GM18858 (cell line): Measurements from ENCODE around the gene RAB11A.

ENCODE experiments used
- ATAC-seq: cut with Tn5 transposase; IDR thresholded peaks from one replicate; pipeline ENCODE4 v1.9.1; 2021; ENCODE audit not compliant: unreplicated experiment

RAB11A gene

GRCh38 chr15:65914981-65915925, 46.0 kb downstream of the RAB11A start:
- no peak for ATAC-seq

GRCh38 chr15:65916041-65916663, 46.9 kb downstream of the RAB11A start:
- no peak for ATAC-seq

GRCh38 chr15:65916664-65917406, 47.5 kb downstream of the RAB11A start:
- peak; percentile 44 for ATAC-seq

GRCh38 chr15:65917407-65917756, 48.1 kb downstream of the RAB11A start:
- ATAC-seq, result no peak

- ATAC-seq, result no peak
Measured at GRCh38 chr15:65917936-65918335, 48.6 kb downstream of the RAB11A start.

- no peak for ATAC-seq
Measured at GRCh38 chr15:65918357-65918920, 49.1 kb downstream of the RAB11A start.

- no peak for ATAC-seq
Measured at GRCh38 chr15:65918945-65919344, 49.7 kb downstream of the RAB11A start.

GRCh38 chr15:65919353-65919752, 50.1 kb downstream of the RAB11A start:
- ATAC-seq, result no peak

GRCh38 chr15:65920121-65920520, 50.8 kb downstream of the RAB11A start:
- no peak for ATAC-seq

GRCh38 chr15:65920825-65921309, 51.6 kb downstream of the RAB11A start:
- no peak for ATAC-seq

- ATAC-seq, result no peak
Measured at GRCh38 chr15:65921780-65922179, 52.5 kb downstream of the RAB11A start.

GRCh38 chr15:65922621-65923020, 53.3 kb downstream of the RAB11A start:
- ATAC-seq, result no peak

- ATAC-seq, result no peak
Measured at GRCh38 chr15:65923264-65923663, 54.0 kb downstream of the RAB11A start.

GRCh38 chr15:65924004-65924403, 54.7 kb downstream of the RAB11A start:
- ATAC-seq, result no peak

GRCh38 chr15:65925338-65925737, 56.0 kb downstream of the RAB11A start:
- no peak for ATAC-seq

- no peak for ATAC-seq
Measured at GRCh38 chr15:65926459-65926858, 57.2 kb downstream of the RAB11A start.

- ATAC-seq, result no peak
Measured at GRCh38 chr15:65926899-65927298, 57.6 kb downstream of the RAB11A start.

GRCh38 chr15:65927545-65927944, 58.3 kb downstream of the RAB11A start:
- ATAC-seq, result no peak

- no peak for ATAC-seq
Measured at GRCh38 chr15:65929573-65929972, 60.3 kb downstream of the RAB11A start.

GRCh38 chr15:65930134-65930533, 60.8 kb downstream of the RAB11A start:
- no peak for ATAC-seq

- no peak for ATAC-seq
Measured at GRCh38 chr15:65931221-65931620, 61.9 kb downstream of the RAB11A start.
